ENCODE data around the gene SYK.

The SYK gene

GRCh38 chr9:90906316-90907055 is 104.9 kb downstream of the SYK start:
- DNase-seq (ENCODE audit: low spot score) = no peak

DNA sequence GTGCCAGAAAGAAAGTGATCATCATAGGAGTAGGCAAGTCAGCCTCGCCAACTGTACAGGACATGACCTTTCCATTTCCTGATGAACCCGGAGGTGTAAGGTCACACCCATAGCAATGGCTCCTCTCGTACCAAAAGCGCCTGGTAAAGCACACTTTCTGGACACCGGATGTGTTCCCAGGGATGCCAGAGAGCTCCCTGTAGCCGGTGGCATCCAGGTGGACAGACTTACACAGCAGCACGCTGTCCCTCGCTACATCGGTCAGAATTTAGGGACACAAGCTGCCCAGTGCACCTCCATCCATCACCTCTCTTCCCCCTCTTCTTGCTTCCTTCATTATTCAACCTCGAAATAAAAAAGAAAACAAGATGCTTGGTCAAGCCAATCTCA is 105.4 kb downstream of the SYK start:
- DNase-seq (ENCODE audit: low spot score) = no peak

DNA sequence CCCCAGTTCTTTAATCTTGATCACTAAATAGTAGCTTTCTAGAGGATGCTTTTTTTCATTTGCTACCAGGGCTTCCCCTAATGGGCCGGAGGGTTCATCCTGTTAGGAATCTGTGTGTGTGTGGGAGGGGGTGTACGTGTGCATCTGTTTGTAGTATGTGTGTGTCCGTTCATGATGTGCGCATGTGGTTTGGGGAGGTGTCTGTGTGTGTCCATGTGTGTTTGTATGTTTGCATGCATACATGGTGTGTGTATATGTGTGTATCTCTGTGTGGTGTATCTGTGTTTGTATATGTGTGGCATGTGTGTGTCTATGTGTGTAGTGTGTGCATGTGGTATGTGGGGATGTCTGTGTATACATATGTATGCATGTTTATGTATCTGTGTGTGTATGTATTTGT is 106.2 kb downstream of the SYK start:
- no peak for DNase-seq (ENCODE audit: low spot score)

DNA sequence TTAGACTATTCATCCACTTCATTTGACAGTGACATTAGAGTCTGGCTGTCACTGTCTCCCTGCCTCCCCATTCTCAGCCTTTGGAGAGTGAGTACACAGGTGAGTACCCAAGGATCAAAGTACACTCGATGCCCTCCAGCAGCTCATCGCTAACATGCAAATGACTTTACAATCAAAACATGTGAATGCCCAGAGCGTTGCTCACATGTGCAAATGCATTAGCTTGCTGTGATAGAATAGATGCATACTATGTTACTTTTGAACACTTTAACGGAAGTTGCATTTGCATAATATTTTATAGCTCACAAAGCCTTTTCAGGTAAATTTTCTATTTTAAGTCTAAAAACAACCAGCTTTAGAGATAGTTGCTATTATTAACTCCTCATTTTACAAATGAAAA is 107.6 kb downstream of the SYK start:
- DNase-seq (ENCODE audit: low spot score) = no peak

DNA sequence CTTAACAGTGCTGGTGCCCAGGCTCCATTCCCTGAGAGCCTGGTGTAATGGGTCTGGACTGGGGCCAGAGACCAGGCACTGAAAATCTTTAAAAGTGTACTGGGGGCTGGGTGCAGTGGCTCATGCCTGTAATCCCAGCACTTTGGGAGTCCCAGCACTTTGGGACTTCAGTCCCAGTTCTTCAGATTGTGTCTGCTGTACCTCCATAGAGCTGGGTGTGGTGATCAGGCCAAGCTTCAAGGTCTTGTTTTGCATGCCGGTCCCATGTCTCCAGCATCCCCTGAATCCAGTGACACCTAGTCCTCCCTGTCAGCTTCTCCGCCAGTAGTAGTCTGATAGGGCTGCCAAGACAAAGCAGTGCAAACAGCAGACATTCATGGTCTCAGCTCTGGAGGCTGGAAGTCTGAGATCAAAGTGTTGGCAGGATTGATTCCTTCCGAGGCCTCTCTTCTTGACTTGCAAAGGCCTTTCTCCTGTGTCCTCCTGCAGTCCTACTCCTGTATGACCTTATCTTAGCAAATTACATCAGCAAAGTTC is 108.2 kb downstream of the SYK start:
- no peak for DNase-seq (ENCODE audit: low spot score)

- DNase-seq (ENCODE audit: low spot score) = no peak
Observed at GRCh38 chr9:90914196-90914595, 112.6 kb downstream of the SYK start.

GRCh38 chr9:90914868-90915483 is 113.4 kb downstream of the SYK start:
- DNase-seq (ENCODE audit: low spot score) = peak; percentile 62

GRCh38 chr9:90915693-90916092 is 114.1 kb downstream of the SYK start:
- DNase-seq (ENCODE audit: low spot score) = no peak

DNA sequence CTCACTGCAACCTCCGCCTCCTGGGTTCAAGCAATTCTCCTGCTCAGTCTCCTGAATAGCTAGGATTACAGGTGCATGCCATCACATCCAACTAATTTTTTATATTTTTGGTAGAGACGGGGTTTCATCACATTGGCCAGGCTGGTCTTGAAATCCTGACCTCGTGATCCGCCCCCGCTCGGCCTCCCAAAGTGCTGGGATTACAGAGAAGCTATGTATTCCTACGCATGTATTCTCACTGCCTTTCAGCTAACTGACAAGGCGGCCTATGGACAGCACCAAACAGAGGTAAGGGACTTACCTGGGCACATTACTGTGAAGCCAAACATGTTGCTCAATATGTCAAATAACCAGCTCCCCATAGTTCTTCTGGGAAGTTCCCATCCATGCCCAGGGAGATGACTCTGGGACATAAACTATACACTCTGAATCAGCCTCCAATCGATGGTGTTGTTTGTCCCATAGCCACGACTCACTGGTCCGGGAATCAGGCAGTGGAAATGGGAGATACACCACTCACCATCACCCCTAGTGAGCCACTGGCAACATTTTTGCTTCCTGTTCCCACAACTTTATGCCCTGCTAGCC is 114.6 kb downstream of the SYK start:
- DNase-seq (ENCODE audit: low spot score) = no peak

GRCh38 chr9:90919883-90920282 is 118.3 kb downstream of the SYK start:
- no peak for DNase-seq (ENCODE audit: low spot score)

GRCh38 chr9:90921104-90921503 is 119.5 kb downstream of the SYK start:
- no peak for DNase-seq (ENCODE audit: low spot score)

GRCh38 chr9:90921969-90922368 is 120.3 kb downstream of the SYK start:
- DNase-seq (ENCODE audit: low spot score) = no peak

DNA sequence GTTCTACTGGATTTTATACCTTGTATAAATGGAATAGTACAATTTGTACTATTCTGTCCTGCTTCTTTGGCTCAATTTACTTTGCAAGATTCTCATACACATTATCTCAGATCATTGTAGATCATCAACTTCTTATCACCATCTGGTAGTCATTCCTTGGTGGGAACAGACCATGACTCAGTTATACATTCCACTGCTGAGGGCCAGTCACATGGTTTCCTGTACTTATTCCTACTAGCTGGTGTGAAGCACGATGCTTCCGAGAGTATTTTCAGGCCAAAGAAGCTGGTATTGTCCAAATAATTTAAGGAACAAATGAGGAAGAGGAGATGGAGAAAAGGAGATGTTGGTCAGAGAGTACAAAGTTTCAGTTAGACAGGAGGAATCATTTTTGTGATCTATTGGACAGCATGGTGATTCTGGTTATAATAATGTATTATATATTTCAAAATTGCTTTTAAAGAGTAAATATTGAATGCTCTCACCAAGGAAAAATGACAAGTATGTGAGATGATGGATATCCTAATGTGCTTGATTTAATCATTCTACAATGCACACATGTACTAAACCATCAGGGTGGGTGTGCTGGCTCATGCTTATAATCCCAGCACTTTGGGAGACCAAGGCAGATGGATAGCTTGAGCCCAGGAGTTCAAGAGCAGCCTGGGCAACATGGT is 124.1 kb downstream of the SYK start:
- no peak for DNase-seq (ENCODE audit: low spot score)

DNA sequence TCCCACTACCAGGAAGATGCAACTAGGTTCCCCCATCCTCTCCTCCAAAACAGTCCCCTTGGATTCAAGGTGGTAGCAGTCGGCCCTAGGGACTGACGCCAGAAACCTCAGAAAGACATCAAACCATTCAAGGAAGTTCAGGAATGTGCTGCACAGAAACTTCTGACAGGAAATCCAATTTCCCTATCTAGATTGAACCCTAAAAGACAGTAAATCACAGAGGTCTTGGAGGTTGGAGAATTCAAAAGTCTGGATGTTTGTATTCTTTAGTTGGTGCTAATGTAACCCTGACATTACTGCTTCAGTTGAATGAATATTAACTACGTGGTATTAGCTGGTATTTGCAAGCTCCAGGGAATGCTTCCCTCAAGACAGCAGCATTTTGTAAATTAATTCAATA is 125.3 kb downstream of the SYK start:
- no peak for DNase-seq (ENCODE audit: low spot score)

DNA sequence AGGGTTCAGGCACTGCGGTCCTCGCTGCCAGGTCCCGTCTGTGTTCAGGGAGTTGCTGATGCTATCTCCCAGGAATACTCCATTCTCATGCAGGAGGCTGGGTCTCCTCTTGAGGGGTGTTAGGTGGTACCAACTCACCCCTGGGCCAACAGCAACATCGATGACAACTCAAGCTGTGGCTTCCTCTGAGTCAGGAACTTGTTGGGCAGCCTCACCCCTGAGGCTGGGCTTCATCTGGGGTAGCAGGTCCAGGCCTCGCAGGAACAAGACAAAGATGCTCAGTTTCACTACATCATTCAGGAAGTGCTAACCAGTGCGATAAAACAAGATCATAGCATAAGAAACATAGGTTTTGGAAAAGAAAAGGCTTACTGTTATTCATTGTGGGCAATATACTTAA is 125.9 kb downstream of the SYK start:
- no peak for DNase-seq (ENCODE audit: low spot score)

GRCh38 chr9:90929626-90930025 is 128.0 kb downstream of the SYK start:
- no peak for DNase-seq (ENCODE audit: low spot score)

GRCh38 chr9:90933468-90933867 is 131.8 kb downstream of the SYK start:
- no peak for DNase-seq (ENCODE audit: low spot score)

- no peak for DNase-seq (ENCODE audit: low spot score)
Observed at GRCh38 chr9:90939351-90939750, 137.7 kb downstream of the SYK start.

DNA sequence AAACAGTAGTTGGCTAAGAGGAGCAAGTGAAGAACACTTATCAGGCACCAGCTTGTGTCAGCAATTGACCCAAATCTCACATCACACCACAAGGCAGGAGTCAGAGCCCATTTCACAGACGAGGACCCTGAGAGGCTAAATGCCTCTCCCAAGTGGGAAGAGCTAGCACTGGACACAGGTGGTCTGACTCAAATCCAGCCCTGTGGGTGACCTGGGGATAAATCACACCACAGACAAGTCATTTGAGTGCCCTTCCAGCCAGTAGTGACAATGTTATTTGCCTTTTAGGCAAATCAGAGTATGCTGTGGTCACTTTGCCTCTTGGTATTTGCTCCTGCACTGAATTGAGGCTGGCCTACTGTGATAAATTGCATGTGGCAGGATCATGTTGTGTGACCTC is 138.7 kb downstream of the SYK start:
- no peak for DNase-seq (ENCODE audit: low spot score)

DNA sequence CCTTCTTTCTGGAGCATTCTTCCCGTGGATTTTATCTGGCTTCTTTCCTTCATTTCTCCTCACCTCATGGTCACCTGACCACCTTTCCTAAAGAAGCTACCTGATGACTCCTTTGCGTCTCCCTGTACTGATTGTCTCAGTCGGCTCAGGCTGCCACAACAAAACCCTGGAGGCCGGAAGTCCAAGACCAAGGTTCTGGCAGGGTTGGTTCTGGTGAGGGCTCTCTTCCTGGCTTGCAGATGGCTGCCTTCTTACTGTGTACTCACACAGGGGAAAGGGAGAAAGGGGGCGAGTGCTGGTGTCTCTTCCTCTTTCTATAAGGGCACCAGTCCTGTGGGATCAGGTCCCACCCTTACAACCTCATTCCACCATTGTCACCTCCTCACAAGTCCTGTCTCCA is 140.0 kb downstream of the SYK start:
- DNase-seq (ENCODE audit: low spot score) = no peak

DNA sequence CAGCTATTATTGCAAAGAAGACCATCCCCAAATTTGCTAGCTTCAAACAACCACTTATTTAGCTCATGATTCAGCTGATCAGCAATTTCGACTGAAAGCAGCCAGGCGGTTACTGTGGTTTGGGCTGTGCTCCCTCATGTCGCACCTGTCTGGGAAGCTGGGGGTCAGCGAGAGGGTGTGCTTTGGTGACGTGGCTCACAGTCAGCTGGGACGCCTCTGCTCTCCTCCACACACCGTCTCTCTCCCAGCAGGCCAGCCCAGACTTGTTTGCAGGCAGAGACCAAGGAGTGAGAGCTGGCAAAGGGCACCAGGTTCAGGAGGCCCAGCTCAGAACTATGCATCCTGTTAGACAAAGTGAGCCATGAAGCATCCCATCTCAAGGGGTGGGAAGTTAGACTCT is 140.9 kb downstream of the SYK start:
- DNase-seq (ENCODE audit: low spot score) = no peak

DNA sequence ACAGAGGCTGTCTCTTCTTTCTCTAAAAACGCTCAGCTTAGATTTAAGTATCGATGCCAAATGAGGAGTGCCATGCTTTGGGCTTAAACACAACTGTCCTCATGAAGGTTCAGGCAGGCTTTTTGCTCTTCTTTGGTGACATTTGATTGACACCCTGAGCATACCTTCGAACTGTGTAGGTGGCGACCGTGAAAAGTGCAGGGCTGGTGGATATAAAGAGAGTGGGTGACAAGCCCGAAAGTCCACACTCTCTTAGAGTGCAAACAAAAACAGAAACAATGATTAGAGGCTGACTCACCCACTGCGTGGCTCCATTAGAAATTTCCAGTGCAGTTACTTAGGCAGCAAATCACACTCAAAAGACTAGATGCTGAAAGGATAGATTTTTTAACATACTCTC is 141.7 kb downstream of the SYK start:
- no peak for DNase-seq (ENCODE audit: low spot score)

DNA sequence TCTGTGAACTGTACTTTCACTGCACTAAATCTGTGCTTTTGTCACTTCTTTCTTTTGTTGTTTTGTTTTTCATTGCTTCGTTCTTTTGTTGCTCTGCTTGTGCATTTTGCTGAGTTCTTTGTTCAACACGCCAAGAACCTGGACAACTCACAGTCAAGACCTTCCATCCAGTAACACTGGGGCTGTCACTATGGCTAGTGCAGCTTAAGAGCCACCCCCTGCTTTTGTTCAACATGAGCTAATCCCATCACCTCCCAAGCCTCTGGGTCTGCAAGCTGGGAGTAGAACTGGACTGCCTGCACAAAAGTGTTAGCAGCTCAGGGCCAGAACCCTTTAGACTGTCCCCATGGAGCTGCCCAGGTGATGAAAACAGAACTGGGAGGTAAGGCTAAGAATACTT is 143.7 kb downstream of the SYK start:
- DNase-seq (ENCODE audit: low spot score) = no peak
